OCI-LY3 (cell line): ENCODE data around the gene ADAD1.
A peak's percentile ranks its signal among the peaks of the same experiment; 100 is the strongest.

Experiments
- H2AFZ ChIP-seq: fragments of 200-600, 300-600 bp; shearing (Covaris generic); 2 replicates; pipeline ENCODE4 v1.6.0; 2014; ENCODE audit warnings: antibody characterized with exemption, low read depth, low read length
- H3K27ac ChIP-seq: fragments of 200-600, 300-600 bp; sonication (generic); 2 replicates; pipeline ENCODE4 v1.5.1; 2014; ENCODE audit warnings: mild to moderate bottlenecking, low read length, moderate library complexity, mixed read lengths
- H3K27me3 ChIP-seq: fragments of 200-600, 300-600 bp; sonication (generic); 2 replicates; pipeline ENCODE4 v1.6.1; 2014; ENCODE audit warnings: low read depth, low read length, mixed read lengths
- H3K36me3 ChIP-seq: fragments of 200-600, 300-600 bp; sonication (generic); replicated peaks from 2 replicates; pipeline ENCODE3; 2014; ENCODE audit warnings: low read depth, low read length, mixed read lengths
- H3K4me1 ChIP-seq: fragments of 300-600, 200-600 bp; sonication (generic); 2 replicates; pipeline ENCODE4 v1.6.1; 2014; ENCODE audit warnings: low read length, mixed read lengths
- H3K4me2 ChIP-seq: fragments of 200-600, 300-600 bp; sonication (generic); 2 replicates; pipeline ENCODE4 v1.6.1; 2014; ENCODE audit warnings: low read length, mixed read lengths
- H3K4me3 ChIP-seq: fragments of 300-600, 200-600 bp; sonication (generic); 2 replicates; pipeline ENCODE4 v1.5.1; 2014; ENCODE audit warnings: antibody characterized with exemption, mild to moderate bottlenecking, low read length, moderate library complexity
- H3K79me2 ChIP-seq: fragments of 300-600, 200-600 bp; shearing (Covaris generic); 2 replicates; pipeline ENCODE4 v1.6.1; 2014; ENCODE audit warnings: mild to moderate bottlenecking, low read length, mixed read lengths
- H3K9ac ChIP-seq: fragments of 300-600, 200-600 bp; shearing (Covaris generic); 2 replicates; pipeline ENCODE4 v1.6.0; 2014; ENCODE audit warnings: mild to moderate bottlenecking, low read length, moderate library complexity
- H3K9me3 ChIP-seq: fragments of 200-600, 300-600 bp; shearing (Covaris generic); 2 replicates; pipeline ENCODE4 v1.6.1; 2014; ENCODE audit warnings: low read length, mixed read lengths; ENCODE audit not compliant: insufficient read depth
- H4K20me1 ChIP-seq: fragments of 200-600, 300-600 bp; sonication (generic); 2 replicates; pipeline ENCODE4 v1.6.1; 2016; ENCODE audit warnings: low read length, mixed read lengths; ENCODE audit not compliant: insufficient read depth
- CTCF ChIP-seq: fragments of 200-600, 300-600 bp; sonication (generic); IDR thresholded peaks from 2 replicates; pipeline ENCODE4 v1.5.1; 2014; ENCODE audit warnings: antibody characterized with exemption, low read length, low read depth
- EZH2phosphoT487 ChIP-seq: fragments of 200-600 bp; shearing (Covaris generic); IDR thresholded peaks from 2 replicates; pipeline ENCODE4 v1.6.1; 2018; ENCODE audit warnings: antibody characterized with exemption, mixed run types, low read depth

The ADAD1 gene

GRCh38 chr4:122379239-122379638 lies 428 bp downstream of the ADAD1 start:
- no peak overlapping the region for H3K9ac ChIP-seq
- H4K20me1 ChIP-seq, result no peaks in the 10 kb centered on the region
- no peaks in the 10 kb centered on the region for H3K9me3 ChIP-seq
- no peak overlapping the region for H3K4me3 ChIP-seq
- no peak overlapping the region for H2AFZ ChIP-seq
- H3K79me2 ChIP-seq, result no peaks in the 10 kb centered on the region
- H3K27me3 ChIP-seq, result no peaks in the 10 kb centered on the region
- no peak overlapping the region for H3K4me2 ChIP-seq
- no peak for TF ChIP-seq EZH2phosphoT487
- no peak for TF ChIP-seq CTCF
- H3K27ac ChIP-seq, result no peak overlapping the region
- no peaks in the 10 kb centered on the region for H3K36me3 ChIP-seq
- H3K4me1 ChIP-seq, result no peaks in the 10 kb centered on the region

DNA sequence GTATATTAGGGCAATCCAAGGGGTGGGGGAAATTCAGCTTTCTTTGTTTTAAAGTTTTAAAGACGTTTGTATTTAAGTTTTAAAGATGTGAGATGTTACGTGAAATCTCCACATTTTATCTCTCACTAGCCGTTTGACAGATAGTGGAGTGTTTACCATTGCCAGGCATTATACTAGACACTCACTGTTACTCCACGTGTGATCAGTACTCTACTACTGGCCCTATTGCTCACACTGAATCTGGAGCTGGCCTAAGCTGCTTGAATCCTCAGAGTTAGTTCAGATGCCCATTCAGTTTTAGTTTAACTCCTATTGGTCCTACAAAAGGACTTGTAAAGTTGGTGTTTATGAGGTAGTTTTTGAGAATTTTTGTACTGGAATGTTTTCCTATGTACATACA lies 4.5 kb downstream of the ADAD1 start:
- H3K9me3 ChIP-seq, result no peaks in the 10 kb centered on the region
- no peaks in the 10 kb centered on the region for H3K36me3 ChIP-seq
- H3K79me2 ChIP-seq, result no peaks in the 10 kb centered on the region
- H3K4me1 ChIP-seq, result no peaks in the 10 kb centered on the region
- no peak overlapping the region for H3K9ac ChIP-seq
- H3K4me3 ChIP-seq, result no peak overlapping the region
- no peak overlapping the region for H3K4me2 ChIP-seq
- no peak overlapping the region for H3K27ac ChIP-seq
- H2AFZ ChIP-seq, result no peak overlapping the region
- no peaks in the 10 kb centered on the region for H4K20me1 ChIP-seq
- no peaks in the 10 kb centered on the region for H3K27me3 ChIP-seq
- TF ChIP-seq EZH2phosphoT487, result no peak
- TF ChIP-seq CTCF, result no peak

DNA sequence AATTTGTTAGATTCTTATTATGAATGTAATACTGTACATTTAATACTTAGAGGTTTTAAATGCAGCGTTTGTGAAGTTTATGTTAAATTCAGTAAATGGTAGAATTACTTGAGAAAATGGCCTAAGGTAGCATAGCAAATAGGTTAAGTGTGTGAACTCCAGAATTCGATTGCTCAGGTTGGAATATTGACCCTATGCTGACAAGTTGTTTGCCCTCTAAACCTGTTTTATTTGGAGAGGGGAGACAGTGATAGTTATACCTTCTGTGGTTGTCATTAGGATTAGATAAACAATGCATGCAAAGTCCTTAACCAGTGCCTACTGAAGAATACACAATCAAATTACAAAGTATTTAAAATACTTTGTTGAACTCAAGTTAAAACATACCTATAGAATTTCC lies 5.4 kb downstream of the ADAD1 start:
- Histone ChIP-seq H3K4me3 (no peak overlapping the region), H3K27ac (no peak overlapping the region), H3K4me2 (no peak overlapping the region), H3K79me2 (no peaks in the 10 kb centered on the region), H3K9ac (no peak overlapping the region), H3K36me3 (no peaks in the 10 kb centered on the region), H3K4me1 (no peaks in the 10 kb centered on the region), H4K20me1 (no peaks in the 10 kb centered on the region), H2AFZ (no peak overlapping the region), H3K27me3 (no peaks in the 10 kb centered on the region), H3K9me3 (no peaks in the 10 kb centered on the region)
- TF ChIP-seq EZH2phosphoT487, result no peak
- TF ChIP-seq CTCF, result no peak

DNA sequence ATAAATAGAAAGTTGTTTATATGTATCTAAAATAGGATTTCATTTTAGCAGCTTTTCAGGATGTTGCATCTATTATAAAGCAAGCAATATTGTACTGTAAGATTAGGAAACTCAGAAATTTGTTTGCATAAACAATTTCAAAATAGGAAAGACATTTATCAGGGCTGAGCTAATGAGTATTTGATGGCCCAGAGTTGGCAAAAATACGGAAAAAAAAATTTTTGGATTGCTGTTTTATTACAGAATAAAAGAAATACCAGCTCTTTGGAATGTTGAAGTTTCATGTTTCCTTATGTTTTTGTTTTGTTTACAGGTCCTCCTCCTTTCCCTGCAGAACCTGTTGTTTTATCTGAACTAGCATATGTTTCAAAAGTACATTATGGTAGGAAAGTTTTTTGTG lies 14.5 kb downstream of the ADAD1 start:
- Histone ChIP-seq H3K9ac (no peak overlapping the region), H3K4me3 (no peak overlapping the region), H3K4me2 (no peak overlapping the region), H3K9me3 (no peaks in the 10 kb centered on the region), H3K27ac (no peak overlapping the region), H3K27me3 (no peaks in the 10 kb centered on the region), H3K36me3 (no peaks in the 10 kb centered on the region), H4K20me1 (no peaks in the 10 kb centered on the region), H3K79me2 (no peaks in the 10 kb centered on the region), H2AFZ (0 out of 2 replicates have a peak overlapping the region, but pooled peaks have one; percentile 39), H3K4me1 (no peaks in the 10 kb centered on the region)
- no peak for TF ChIP-seq CTCF
- no peak for TF ChIP-seq EZH2phosphoT487
